ENCODE measurements around the gene RHBDD3.

RHBDD3 gene

GRCh38 chr22:29275819-29276565, 8.2 kb upstream of the RHBDD3 start:
- DNase-seq (ENCODE audit: low read depth), result no peak
- no peak overlapping the region for H3K4me3 ChIP-seq (ENCODE audit: low read depth, low read length)
- TF ChIP-seq, protein P1, sequence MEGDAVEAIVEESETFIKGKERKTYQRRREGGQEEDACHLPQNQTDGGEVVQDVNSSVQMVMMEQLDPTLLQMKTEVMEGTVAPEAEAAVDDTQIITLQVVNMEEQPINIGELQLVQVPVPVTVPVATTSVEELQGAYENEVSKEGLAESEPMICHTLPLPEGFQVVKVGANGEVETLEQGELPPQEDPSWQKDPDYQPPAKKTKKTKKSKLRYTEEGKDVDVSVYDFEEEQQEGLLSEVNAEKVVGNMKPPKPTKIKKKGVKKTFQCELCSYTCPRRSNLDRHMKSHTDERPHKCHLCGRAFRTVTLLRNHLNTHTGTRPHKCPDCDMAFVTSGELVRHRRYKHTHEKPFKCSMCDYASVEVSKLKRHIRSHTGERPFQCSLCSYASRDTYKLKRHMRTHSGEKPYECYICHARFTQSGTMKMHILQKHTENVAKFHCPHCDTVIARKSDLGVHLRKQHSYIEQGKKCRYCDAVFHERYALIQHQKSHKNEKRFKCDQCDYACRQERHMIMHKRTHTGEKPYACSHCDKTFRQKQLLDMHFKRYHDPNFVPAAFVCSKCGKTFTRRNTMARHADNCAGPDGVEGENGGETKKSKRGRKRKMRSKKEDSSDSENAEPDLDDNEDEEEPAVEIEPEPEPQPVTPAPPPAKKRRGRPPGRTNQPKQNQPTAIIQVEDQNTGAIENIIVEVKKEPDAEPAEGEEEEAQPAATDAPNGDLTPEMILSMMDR (conservative IDR thresholded peaks at IDR 0.05; ENCODE audit: low read depth, low read length), result no peak

DNA sequence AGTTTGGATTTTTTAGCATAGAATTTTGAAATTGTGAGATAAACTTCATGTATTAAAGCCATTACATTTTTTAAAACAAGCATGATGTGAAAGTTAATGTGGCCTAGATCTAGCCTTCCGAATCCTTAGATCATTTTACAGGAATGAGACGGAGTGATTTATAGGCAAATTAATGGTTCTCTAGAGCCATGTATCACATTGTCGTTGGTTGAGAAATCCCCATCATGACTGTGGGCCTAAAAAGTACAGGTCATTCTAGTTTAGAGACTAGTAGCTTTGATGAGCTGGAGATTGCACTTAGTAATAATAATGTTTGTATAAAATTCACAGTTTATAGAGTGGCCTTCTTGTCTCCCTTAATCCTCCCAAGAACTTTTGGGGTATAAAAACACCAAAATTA, 7.4 kb upstream of the RHBDD3 start:
- no peak for DNase-seq (ENCODE audit: low read depth)
- TF ChIP-seq, protein P1 (conservative IDR thresholded peaks at IDR 0.05; ENCODE audit: low read depth, low read length), result no peak
- H3K4me3 ChIP-seq (ENCODE audit: low read depth, low read length), result no peak overlapping the region

GRCh38 chr22:29272624-29273023, 4.8 kb upstream of the RHBDD3 start:
- H3K4me3 ChIP-seq (ENCODE audit: low read depth, low read length), result no peak overlapping the region
- TF ChIP-seq, protein P1 (conservative IDR thresholded peaks at IDR 0.05; ENCODE audit: low read depth, low read length), result no peak

DNA sequence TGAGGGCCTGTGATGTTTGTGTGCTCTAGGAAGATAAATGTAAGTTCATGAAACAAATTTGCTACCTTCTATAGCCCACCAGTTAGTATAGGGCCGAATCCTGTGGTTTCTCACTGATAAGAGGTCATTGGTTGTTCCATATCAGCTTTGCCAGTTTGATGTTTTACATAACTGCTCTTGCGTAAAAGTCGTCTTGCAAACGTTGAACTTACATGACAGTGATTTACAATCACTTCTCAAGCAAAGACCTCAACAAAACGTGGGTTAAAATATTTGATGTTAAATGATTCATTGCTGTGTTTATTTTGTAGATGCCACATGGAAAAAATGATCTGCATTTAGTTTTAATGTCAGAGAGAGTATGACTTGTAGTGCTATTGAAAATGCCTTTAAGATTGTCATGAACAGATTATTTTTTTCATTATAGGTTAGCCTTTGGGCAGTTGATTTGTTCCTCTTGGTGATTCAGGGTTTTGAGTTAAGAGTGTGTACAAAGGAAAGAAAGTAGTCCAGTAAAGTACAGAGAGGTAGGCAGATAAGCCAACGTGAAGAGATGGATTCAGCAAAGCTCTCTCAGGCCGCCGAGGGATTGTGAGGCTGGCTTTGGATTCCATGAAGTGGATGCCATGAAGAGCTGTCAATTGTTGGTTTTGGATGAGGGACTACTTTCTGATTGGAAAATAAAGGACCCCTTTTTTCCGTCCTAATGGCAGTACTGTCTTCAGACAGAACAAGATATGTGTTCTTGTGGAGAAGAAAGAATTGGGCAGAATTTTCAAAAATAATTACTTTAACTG, 2.9 kb upstream of the RHBDD3 start:
- DNase-seq (ENCODE audit: low read depth), result peak; percentile 28
- H3K4me3 ChIP-seq (ENCODE audit: low read depth, low read length), result peak overlapping the region; percentile 90
- TF ChIP-seq, protein P1 (conservative IDR thresholded peaks at IDR 0.05; ENCODE audit: low read depth, low read length), result no peak

More at GRCh38 chr22:29272624-29273023, 4.8 kb upstream of the RHBDD3 start:
- no peak for DNase-seq (ENCODE audit: low read depth)

DNA sequence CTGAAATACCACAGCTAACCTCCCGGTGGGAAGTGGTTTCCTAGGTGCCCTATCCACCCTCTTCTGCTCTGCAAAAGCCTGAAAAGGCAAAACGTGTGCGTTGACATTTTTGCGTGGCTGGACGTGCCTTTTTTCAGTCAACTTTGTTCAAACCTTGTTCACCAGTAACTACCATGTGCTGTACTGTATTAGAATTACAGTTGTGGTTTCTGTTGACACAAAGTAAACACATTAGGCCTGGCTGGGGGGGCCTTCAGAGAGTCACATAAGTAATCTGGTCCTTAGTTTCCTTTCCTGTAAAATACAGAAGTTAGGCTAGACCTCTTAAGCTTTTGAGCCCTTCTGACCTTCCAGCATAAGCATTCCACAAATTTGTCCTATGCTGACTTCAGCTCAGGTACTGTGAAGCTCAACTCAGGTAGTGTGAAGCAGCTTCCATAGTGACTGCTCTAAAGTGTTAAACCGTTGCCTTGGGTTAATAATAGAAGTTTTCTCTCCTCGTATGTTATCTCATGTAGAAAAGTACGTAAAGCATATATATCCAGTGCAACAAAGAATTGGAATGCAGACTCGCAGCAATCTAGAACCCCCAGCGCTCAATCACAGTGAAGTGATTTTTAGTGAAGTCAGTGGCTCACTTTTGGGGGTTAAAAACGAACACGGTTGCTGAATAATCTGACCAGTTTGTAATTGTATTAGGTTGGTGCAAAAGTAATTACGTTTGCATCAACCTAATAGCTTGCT, 2.1 kb upstream of the RHBDD3 start:
- DNase-seq (ENCODE audit: low read depth), result peak; percentile 40
- H3K4me3 ChIP-seq (ENCODE audit: low read depth, low read length), result peak overlapping the region; percentile 90
- TF ChIP-seq, protein P1 (conservative IDR thresholded peaks at IDR 0.05; ENCODE audit: low read depth, low read length), result no peak

GRCh38 chr22:29269230-29269604, 1.4 kb upstream of the RHBDD3 start:
- DNase-seq (ENCODE audit: low read depth), result peak; percentile 21
- TF ChIP-seq, protein P1 (conservative IDR thresholded peaks at IDR 0.05; ENCODE audit: low read depth, low read length), result no peak

More at GRCh38 chr22:29269230-29269604, 1.4 kb upstream of the RHBDD3 start:
- H3K4me3 ChIP-seq (ENCODE audit: low read depth, low read length), result peak overlapping the region; percentile 90

Measured in choroid plexus epithelial cell (primary cell).